Fibroblast of lung (primary cell): ENCODE measurements around the gene ADGRD2.

ENCODE experiments used
- EZH2 ChIP-seq: IDR thresholded peaks from 2 replicates; pipeline ENCODE4 v1.5.1; 2012; ENCODE audit warnings: low read length, control low read depth, mild to moderate bottlenecking; ENCODE audit errors: missing control alignments
- TF ChIP-seq, protein P1 (sequence below), 2 donors: IDR thresholded peaks in 1 of 2; conservative IDR thresholded peaks in 1 of 2; 1 replicate in 1 of 2; 2 replicates in 1 of 2; pipeline ENCODE4 v1.5.1; 2011 to 2012; ENCODE audit warnings: low read length in 2 of 2, control low read depth in 1 of 2, inconsistent platforms in 1 of 2, low read depth in 1 of 2, mild to moderate bottlenecking in 1 of 2

DNA sequence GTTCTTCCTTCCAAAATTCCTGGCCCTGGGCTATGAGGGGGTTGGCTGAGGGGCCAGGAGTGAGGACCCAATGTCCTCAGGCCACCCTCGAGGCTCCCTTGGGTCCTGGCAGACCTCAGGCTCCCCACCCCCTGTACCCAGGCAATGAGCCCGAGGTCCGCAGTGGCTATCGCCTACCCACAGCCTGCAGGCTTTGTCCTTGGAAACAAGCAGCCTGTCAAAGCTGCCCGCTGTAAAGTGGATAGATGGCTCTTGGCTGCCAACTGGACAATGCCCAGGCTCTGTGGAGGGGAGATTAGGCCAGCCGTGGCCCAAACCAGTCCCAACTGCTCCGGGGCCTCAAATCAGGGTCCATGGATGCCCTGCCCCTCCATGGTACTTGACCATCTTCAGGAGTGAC lies 2.2 kb upstream of the ADGRD2 start:
- TF ChIP-seq, protein P1, sequence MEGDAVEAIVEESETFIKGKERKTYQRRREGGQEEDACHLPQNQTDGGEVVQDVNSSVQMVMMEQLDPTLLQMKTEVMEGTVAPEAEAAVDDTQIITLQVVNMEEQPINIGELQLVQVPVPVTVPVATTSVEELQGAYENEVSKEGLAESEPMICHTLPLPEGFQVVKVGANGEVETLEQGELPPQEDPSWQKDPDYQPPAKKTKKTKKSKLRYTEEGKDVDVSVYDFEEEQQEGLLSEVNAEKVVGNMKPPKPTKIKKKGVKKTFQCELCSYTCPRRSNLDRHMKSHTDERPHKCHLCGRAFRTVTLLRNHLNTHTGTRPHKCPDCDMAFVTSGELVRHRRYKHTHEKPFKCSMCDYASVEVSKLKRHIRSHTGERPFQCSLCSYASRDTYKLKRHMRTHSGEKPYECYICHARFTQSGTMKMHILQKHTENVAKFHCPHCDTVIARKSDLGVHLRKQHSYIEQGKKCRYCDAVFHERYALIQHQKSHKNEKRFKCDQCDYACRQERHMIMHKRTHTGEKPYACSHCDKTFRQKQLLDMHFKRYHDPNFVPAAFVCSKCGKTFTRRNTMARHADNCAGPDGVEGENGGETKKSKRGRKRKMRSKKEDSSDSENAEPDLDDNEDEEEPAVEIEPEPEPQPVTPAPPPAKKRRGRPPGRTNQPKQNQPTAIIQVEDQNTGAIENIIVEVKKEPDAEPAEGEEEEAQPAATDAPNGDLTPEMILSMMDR (conservative IDR thresholded peaks at IDR 0.05 in 1 of 2, IDR thresholded peaks at IDR 0.05 in 1 of 2; ENCODE audit: low read depth in 1 of 2, low read length in 2 of 2): no peak
- no peak for TF ChIP-seq EZH2
